WTC11 (cell line): ENCODE results near the gene SAG. TPM values are rescaled to one million over a fixed set of nuclear protein-coding genes. Genes with fewer than 3 reads are reported as not detected.

Source experiments
- ATAC-seq: fragments of 200-7000 bp; cut with Tn5 transposase; 2 replicates; pipeline ENCODE4 v1.10.0; 2021; ENCODE audit warnings: mild to moderate bottlenecking, moderate library complexity
- CTCF ChIA-PET: fragments of 300-600 bp; sonication (Branson Sonifier 250); formaldehyde crosslinking; loops from one replicate; lab custom pipeline; 2021; ENCODE audit warnings: antibody characterized with exemption; lab: Charles Lee
- POLR2A ChIA-PET: fragments of 350-600 bp; sonication (Branson Sonifier 250); formaldehyde crosslinking; loops from one replicate; lab custom pipeline; 2021; ENCODE audit warnings: antibody characterized with exemption; lab: Charles Lee
- DNase-seq: peaks from one replicate; pipeline ENCODE4 v3.0.0; 2021; ENCODE audit warnings: low spot score
- H3K27ac Mint-ChIP-seq: 2 replicates; pipeline ENCODE4 v1.8.0; 2021; ENCODE audit warnings: mixed read lengths
- H3K27me3 Mint-ChIP-seq: 2 replicates; pipeline ENCODE4 v1.8.0; 2021; ENCODE audit warnings: low read depth, mild to moderate bottlenecking, moderate library complexity, mixed read lengths
- H3K36me3 Mint-ChIP-seq: 2 replicates; pipeline ENCODE4 v1.8.0; 2021; ENCODE audit warnings: mixed read lengths
- H3K4me1 Mint-ChIP-seq: 2 replicates; pipeline ENCODE4 v1.8.0; 2022; ENCODE audit warnings: mixed read lengths
- H3K4me3 Mint-ChIP-seq: 2 replicates; pipeline ENCODE4 v1.8.0; 2021; ENCODE audit warnings: mild to moderate bottlenecking, moderate library complexity, mixed read lengths
- H3K9me3 Mint-ChIP-seq: 2 replicates; pipeline ENCODE4 v1.8.0; 2021; ENCODE audit warnings: mixed read lengths
- ATF1 ChIP-seq: sonication (generic); formaldehyde crosslinking; IDR thresholded peaks from 2 replicates; pipeline ENCODE4 v1.8.1; 2023; ENCODE audit warnings: mild to moderate bottlenecking, moderate library complexity, missing genetic modification reagents
- CTCF ChIP-seq: fragments of 200-600 bp; IDR thresholded peaks from 2 replicates; pipeline ENCODE4 v1.8.0; 2022; ENCODE audit warnings: antibody characterized with exemption
- FOXP1 ChIP-seq: sonication (generic); formaldehyde crosslinking; IDR thresholded peaks from 2 replicates; pipeline ENCODE4 v1.8.0; 2022; ENCODE audit warnings: missing genetic modification reagents, mild to moderate bottlenecking, moderate library complexity, borderline replicate concordance
- GRHL2 ChIP-seq: fragments of 250-450 bp; sonication (Bioruptor Pico); IDR thresholded peaks from 2 replicates; pipeline ENCODE4 v1.8.0; 2022; ENCODE audit warnings: mild to moderate bottlenecking, moderate library complexity; ENCODE audit not compliant: insufficient replicate concordance, severe bottlenecking
- JUN ChIP-seq: sonication (generic); formaldehyde crosslinking; IDR thresholded peaks from 2 replicates; pipeline ENCODE4 v1.8.0; 2023; ENCODE audit warnings: mild to moderate bottlenecking, missing genetic modification reagents
- NR2C2 ChIP-seq: sonication (generic); formaldehyde crosslinking; IDR thresholded peaks from 2 replicates; pipeline ENCODE4 v1.8.0; 2022; ENCODE audit warnings: mild to moderate bottlenecking, missing genetic modification reagents
- SP1 ChIP-seq: sonication (generic); formaldehyde crosslinking; conservative IDR thresholded peaks from 2 replicates; pipeline ENCODE4 v1.8.1; 2022; ENCODE audit warnings: missing genetic modification reagents
- STAT6 ChIP-seq: sonication (generic); formaldehyde crosslinking; conservative IDR thresholded peaks from 2 replicates; pipeline ENCODE4 v1.8.1; 2023; ENCODE audit warnings: mild to moderate bottlenecking, low read depth, missing genetic modification reagents, moderate library complexity
- ZMAT4 ChIP-seq: fragments of 250-450 bp; sonication (Bioruptor Pico); IDR thresholded peaks from 2 replicates; pipeline ENCODE4 v1.9.0; 2021; ENCODE audit warnings: mild to moderate bottlenecking
- ZNF219 ChIP-seq: sonication (generic); formaldehyde crosslinking; IDR thresholded peaks from 2 replicates; pipeline ENCODE4 v1.8.0; 2023; ENCODE audit warnings: missing genetic modification reagents, mild to moderate bottlenecking, borderline replicate concordance
- ZNF317 ChIP-seq: sonication (generic); formaldehyde crosslinking; IDR thresholded peaks from 2 replicates; pipeline ENCODE4 v1.8.1; 2023; ENCODE audit warnings: low read depth, mild to moderate bottlenecking, moderate library complexity, missing genetic modification reagents, borderline replicate concordance
- ZNF423 ChIP-seq: fragments of 250-450 bp; sonication (Bioruptor Pico); IDR thresholded peaks from 2 replicates; pipeline ENCODE4 v2.1.2; 2022; ENCODE audit warnings: mild to moderate bottlenecking, moderate library complexity
- total RNA-seq: library from RNA; stranded (reverse); gene quantifications from 3 replicates; pipeline ENCODE4 v1.2.3, GENCODE V29; 2021
- TF ChIP-seq, protein P1 (sequence below): sonication (generic); formaldehyde crosslinking; IDR thresholded peaks from 2 replicates; pipeline ENCODE4 v1.8.0; 2023; ENCODE audit warnings: mild to moderate bottlenecking, missing genetic modification reagents
- TF ChIP-seq, protein P2 (sequence below): fragments of 250-450 bp; sonication (Bioruptor Pico); IDR thresholded peaks from 2 replicates; pipeline ENCODE4 v2.1.2; 2022; ENCODE audit warnings: mild to moderate bottlenecking, moderate library complexity
- TF ChIP-seq, protein P3 (sequence below): sonication (generic); formaldehyde crosslinking; IDR thresholded peaks from 2 replicates; pipeline ENCODE4 v1.8.0; 2022; ENCODE audit warnings: missing genetic modification reagents
- TF ChIP-seq, protein P4 (sequence below): fragments of 250-450 bp; sonication (Bioruptor Pico); IDR thresholded peaks from 2 replicates; pipeline ENCODE4 v1.9.0; 2021; ENCODE audit warnings: mild to moderate bottlenecking

Gene SAG
- total RNA-seq, 1 experiment from 2014 or later, result not detected

DNA sequence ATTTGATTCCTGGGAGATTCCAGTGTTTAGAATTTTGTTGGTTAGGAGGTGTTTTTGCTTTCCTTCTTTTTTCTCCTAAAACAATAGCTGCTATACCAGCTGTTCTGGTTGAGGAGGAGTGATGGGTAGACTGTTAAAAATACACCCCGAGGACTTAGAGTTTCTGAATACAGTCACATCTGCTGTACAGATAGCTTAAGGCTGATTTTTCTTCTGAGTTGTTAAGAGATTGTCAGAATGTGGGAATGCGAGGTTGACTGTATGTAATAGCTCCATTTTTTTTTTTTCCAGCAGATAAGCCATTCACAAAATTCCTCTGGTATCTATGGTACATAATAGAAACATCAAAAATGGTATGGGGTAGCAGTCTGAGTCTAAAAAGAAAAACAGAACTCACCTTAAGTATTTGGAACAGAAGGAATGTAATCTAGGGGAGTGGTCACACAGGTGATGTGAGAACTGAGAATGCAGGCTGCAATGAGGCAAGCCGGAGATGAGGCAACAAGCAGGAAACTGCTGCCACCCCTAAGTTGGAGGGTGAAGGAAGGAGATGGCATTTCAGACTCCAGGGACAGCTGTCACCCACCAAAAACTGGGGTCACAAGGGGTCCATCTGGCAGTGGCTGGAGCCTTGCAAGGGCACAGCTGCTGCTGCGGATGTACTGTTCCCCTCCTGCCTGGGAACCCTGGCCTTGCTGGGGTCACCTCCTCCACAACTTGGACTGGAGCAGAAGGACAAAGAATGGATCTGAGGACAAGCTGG lies 49.1 kb downstream of the SAG start (continued):
- TF ChIP-seq, protein P1, sequence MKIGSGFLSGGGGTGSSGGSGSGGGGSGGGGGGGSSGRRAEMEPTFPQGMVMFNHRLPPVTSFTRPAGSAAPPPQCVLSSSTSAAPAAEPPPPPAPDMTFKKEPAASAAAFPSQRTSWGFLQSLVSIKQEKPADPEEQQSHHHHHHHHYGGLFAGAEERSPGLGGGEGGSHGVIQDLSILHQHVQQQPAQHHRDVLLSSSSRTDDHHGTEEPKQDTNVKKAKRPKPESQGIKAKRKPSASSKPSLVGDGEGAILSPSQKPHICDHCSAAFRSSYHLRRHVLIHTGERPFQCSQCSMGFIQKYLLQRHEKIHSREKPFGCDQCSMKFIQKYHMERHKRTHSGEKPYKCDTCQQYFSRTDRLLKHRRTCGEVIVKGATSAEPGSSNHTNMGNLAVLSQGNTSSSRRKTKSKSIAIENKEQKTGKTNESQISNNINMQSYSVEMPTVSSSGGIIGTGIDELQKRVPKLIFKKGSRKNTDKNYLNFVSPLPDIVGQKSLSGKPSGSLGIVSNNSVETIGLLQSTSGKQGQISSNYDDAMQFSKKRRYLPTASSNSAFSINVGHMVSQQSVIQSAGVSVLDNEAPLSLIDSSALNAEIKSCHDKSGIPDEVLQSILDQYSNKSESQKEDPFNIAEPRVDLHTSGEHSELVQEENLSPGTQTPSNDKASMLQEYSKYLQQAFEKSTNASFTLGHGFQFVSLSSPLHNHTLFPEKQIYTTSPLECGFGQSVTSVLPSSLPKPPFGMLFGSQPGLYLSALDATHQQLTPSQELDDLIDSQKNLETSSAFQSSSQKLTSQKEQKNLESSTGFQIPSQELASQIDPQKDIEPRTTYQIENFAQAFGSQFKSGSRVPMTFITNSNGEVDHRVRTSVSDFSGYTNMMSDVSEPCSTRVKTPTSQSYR (CRISPR knock-in tag), result no peak
- TF ChIP-seq GRHL2 (CRISPR knock-in tag) (no peak), CTCF (no peak)

DNA sequence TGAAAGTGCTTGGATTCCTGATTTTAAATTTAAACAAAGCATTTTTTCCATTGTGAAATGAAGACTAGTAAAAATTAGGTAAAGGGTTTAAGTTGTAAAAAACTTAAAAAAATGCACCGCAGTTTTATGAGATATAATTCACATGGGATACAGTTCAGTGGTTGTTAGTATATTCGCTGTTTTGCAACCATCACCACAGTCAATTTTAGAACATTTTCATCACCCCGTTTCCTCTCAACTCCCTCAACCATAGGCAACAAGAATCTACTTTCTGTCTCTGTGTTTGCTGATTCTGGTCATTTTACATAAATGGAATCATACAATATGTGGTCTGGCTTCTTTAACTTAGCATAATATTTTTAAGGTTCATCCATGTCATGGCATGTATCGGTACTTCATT lies 50.7 kb downstream of the SAG start:
- no peak for TF ChIP-seq ZMAT4 (CRISPR knock-in tag)
- TF ChIP-seq, protein P2, sequence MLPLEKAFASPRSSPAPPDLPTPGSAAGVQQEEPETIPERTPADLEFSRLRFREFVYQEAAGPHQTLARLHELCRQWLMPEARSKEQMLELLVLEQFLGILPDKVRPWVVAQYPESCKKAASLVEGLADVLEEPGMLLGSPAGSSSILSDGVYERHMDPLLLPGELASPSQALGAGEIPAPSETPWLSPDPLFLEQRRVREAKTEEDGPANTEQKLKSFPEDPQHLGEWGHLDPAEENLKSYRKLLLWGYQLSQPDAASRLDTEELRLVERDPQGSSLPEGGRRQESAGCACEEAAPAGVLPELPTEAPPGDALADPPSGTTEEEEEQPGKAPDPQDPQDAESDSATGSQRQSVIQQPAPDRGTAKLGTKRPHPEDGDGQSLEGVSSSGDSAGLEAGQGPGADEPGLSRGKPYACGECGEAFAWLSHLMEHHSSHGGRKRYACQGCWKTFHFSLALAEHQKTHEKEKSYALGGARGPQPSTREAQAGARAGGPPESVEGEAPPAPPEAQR, result no peak
- TF ChIP-seq ATF1 (CRISPR knock-in tag), result no peak
- TF ChIP-seq, protein P3, sequence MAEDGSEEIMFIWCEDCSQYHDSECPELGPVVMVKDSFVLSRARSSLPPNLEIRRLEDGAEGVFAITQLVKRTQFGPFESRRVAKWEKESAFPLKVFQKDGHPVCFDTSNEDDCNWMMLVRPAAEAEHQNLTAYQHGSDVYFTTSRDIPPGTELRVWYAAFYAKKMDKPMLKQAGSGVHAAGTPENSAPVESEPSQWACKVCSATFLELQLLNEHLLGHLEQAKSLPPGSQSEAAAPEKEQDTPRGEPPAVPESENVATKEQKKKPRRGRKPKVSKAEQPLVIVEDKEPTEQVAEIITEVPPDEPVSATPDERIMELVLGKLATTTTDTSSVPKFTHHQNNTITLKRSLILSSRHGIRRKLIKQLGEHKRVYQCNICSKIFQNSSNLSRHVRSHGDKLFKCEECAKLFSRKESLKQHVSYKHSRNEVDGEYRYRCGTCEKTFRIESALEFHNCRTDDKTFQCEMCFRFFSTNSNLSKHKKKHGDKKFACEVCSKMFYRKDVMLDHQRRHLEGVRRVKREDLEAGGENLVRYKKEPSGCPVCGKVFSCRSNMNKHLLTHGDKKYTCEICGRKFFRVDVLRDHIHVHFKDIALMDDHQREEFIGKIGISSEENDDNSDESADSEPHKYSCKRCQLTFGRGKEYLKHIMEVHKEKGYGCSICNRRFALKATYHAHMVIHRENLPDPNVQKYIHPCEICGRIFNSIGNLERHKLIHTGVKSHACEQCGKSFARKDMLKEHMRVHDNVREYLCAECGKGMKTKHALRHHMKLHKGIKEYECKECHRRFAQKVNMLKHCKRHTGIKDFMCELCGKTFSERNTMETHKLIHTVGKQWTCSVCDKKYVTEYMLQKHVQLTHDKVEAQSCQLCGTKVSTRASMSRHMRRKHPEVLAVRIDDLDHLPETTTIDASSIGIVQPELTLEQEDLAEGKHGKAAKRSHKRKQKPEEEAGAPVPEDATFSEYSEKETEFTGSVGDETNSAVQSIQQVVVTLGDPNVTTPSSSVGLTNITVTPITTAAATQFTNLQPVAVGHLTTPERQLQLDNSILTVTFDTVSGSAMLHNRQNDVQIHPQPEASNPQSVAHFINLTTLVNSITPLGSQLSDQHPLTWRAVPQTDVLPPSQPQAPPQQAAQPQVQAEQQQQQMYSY (CRISPR knock-in tag), result no peak
- TF ChIP-seq STAT6 (CRISPR knock-in tag), result no peak
- TF ChIP-seq NR2C2 (CRISPR knock-in tag), result no peak
- TF ChIP-seq, protein P4, sequence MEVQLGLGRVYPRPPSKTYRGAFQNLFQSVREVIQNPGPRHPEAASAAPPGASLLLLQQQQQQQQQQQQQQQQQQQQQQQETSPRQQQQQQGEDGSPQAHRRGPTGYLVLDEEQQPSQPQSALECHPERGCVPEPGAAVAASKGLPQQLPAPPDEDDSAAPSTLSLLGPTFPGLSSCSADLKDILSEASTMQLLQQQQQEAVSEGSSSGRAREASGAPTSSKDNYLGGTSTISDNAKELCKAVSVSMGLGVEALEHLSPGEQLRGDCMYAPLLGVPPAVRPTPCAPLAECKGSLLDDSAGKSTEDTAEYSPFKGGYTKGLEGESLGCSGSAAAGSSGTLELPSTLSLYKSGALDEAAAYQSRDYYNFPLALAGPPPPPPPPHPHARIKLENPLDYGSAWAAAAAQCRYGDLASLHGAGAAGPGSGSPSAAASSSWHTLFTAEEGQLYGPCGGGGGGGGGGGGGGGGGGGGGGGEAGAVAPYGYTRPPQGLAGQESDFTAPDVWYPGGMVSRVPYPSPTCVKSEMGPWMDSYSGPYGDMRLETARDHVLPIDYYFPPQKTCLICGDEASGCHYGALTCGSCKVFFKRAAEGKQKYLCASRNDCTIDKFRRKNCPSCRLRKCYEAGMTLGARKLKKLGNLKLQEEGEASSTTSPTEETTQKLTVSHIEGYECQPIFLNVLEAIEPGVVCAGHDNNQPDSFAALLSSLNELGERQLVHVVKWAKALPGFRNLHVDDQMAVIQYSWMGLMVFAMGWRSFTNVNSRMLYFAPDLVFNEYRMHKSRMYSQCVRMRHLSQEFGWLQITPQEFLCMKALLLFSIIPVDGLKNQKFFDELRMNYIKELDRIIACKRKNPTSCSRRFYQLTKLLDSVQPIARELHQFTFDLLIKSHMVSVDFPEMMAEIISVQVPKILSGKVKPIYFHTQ (CRISPR knock-in tag), result no peak
- TF ChIP-seq FOXP1, result no peak
- TF ChIP-seq SP1 (CRISPR knock-in tag), result no peak
- no peak for TF ChIP-seq ZNF317
- no peak for TF ChIP-seq ZNF423
- TF ChIP-seq JUN, result no peak
- TF ChIP-seq ZNF219 (CRISPR knock-in tag), result no peak
- peaks cover 28% of the 10 kb centered on the region for H3K4me1 Mint-ChIP-seq
- ChIA-PET POLR2A (no interaction called here), CTCF (interaction anchor here (0.6 to 1.4 kb wide), 2 partner anchors 91 to 319 kb away, joined by 3 to 5 read pairs; no protein-coding TSS in a partner anchor)
- H3K27me3 Mint-ChIP-seq, result peaks cover 20% of the 10 kb centered on the region
- ATAC-seq, result no peak
- no peak for DNase-seq
- no peak overlapping the region for H3K4me3 Mint-ChIP-seq
- no peak overlapping the region for H3K27ac Mint-ChIP-seq
- no peaks in the 10 kb centered on the region for H3K36me3 Mint-ChIP-seq
- no peaks in the 10 kb centered on the region for H3K9me3 Mint-ChIP-seq
